H4 (cell line): ENCODE data around the gene NOP14. TPM values are rescaled to one million over a fixed set of nuclear protein-coding genes. Genes with fewer than 3 reads are reported as not detected.

Experiments
- DNase-seq: peaks from one replicate; pipeline ENCODE4 v3.0.0-alpha.2; 2015; ENCODE audit warnings: low spot score
- total RNA-seq: library from RNA; depleted of rRNA; stranded (reverse); fragments of >200 nt; shearing (Covaris generic); gene quantifications from 2 replicates; pipeline ENCODE4 v1.2.3, GENCODE V29; 2014; rRNA removed

NOP14 gene
- total RNA-seq, 1 experiment from 2014 or later, result 18.8 TPM

GRCh38 chr4:2914256-2915126 is 48.7 kb downstream of the NOP14 start:
- DNase-seq, result no peak

GRCh38 chr4:2913168-2913567 is 50.0 kb downstream of the NOP14 start:
- no peak for DNase-seq

- DNase-seq, result no peak
These were observed 51.3 kb downstream of the NOP14 start for GRCh38 chr4:2911868-2912267.

GRCh38 chr4:2910409-2910808 is 52.8 kb downstream of the NOP14 start:
- no peak for DNase-seq

GRCh38 chr4:2909583-2909982 is 53.6 kb downstream of the NOP14 start:
- DNase-seq, result no peak

GRCh38 chr4:2908686-2909085 is 54.5 kb downstream of the NOP14 start:
- no peak for DNase-seq

DNA sequence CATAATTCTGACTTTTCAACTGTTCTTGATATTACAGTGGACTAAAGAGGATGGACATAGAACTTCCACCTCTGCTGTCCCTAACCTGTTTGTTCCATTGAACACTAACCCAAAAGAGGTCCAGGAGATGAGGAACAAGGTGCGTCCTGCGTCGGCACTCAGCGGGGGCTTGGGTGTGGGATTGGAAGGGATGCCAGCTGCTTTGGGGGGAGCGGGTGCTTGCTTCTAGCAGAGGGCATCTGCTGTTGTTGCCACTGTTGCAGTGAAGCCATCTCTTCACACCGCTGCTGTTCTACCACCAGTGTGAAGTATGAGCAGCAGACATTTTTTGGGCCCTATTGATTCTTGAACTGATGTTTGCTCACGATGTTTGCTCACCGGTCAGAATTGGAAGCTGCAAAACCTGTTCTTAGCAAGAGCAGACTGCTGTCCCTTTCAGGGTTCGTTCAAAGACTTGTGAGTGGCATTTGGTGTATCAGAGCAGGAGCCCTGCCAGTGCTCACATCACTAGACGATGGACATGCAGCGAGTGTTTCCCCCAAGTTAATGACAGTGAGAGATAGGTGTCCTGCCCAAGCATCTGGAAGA is 55.4 kb downstream of the NOP14 start:
- no peak for DNase-seq

DNA sequence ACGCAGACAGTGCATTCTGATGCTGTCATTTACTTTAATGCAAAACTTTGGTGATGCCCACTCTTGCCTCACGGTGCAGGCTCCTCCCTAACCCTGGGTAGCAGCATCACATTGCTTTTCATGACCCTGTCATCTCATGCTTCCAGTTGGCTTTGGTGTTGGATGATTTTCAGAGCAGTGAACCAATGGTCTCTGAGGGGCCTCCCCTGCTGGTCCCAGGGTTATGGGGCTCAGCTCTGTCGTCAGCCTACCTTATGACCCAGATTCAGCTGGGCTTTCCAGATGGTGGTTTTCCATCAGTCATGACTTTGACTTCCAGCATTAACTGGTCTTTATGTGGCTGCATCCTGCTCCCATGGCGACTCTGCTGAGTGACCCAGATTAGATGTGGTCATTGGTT is 56.0 kb downstream of the NOP14 start:
- no peak for DNase-seq

DNA sequence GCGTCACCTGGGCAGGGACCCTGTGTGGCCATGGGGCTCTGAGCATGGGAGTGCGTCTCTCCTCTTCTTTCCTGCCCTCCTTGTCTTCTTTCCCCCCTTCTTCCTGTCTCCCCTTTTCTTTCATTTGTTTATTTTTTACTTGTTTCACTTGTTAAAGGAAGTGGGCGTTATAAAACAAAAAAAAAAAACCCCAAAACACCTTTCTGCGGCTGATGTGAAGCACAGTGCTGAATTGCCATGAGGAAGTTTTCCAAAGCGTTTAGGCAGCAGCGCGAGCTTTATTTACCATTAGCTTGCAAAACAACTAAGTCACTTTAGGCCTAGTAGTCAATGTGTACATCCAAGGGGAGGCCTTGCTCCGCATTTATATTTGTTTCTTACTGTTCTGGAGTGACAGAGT is 57.0 kb downstream of the NOP14 start:
- no peak for DNase-seq

- no peak for DNase-seq
These were observed 57.7 kb downstream of the NOP14 start for GRCh38 chr4:2905544-2905943.

- DNase-seq, result no peak
These were observed 61.1 kb downstream of the NOP14 start for GRCh38 chr4:2902126-2902525.

DNA sequence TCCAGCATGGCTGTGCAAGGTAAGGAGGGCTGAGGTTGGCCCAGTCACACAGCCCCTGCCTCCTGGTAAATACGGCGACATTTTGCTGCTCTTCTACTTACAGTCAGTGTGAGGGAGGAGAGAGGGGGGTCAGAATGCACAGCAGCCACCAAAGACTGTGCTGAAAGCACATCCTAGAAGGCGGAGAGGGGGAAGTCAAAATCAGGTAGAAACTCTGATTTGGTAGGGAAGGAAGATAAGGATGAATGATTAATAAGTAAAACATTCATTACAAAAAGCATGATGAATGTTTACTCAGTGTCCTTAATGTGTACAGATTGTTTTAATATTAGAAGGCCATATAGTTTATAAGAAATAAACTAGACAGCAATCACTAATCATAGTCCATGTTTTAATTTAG is 62.0 kb downstream of the NOP14 start:
- DNase-seq, result no peak

- no peak for DNase-seq
These were observed 62.5 kb downstream of the NOP14 start for GRCh38 chr4:2900741-2901140.

GRCh38 chr4:2898001-2898400 is 65.2 kb downstream of the NOP14 start:
- DNase-seq, result no peak

DNA sequence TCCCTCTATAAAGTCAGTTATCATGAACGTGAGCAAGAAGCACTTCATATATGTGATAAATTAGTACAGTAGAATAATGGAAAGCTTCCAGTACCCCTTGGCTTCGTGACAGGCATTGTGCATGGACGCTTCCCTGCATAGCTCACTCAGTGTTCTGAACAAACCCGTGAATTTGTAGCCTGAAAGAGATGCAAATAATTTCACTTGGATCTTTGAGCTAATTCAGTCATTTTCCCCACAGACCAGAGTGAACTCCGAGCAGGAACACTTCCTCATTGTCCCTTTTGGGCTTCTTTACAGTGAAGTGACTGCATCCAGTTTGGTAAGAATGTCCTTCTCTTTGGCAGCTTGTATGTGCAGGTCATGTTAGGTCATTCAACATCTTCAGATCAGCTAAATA is 69.4 kb downstream of the NOP14 start:
- no peak for DNase-seq

- peak; percentile 32 for DNase-seq
These were observed 71.9 kb downstream of the NOP14 start for GRCh38 chr4:2891294-2891693.

GRCh38 chr4:2888886-2889285 is 74.3 kb downstream of the NOP14 start:
- DNase-seq, result no peak

Other genes starting within 250 kb of the NOP14 start
- gene TNIP2, start 207.1 kb downstream of the NOP14 start, total RNA-seq, result 45.7 and 46.8 TPM in 2 replicates
- 10.9 and 17.7 TPM in 2 replicates for gene SH3BP2, start 170.3 kb downstream of the NOP14 start, total RNA-seq
- gene ADD1, start 119.6 kb downstream of the NOP14 start, total RNA-seq, result 117 and 125 TPM in 2 replicates
- 1.6 and 3.3 TPM in 2 replicates for gene GRK4, start 165 bp upstream of the NOP14 start, total RNA-seq
- not detected in 2 replicates for gene HTT-AS, start 111.1 kb upstream of the NOP14 start, total RNA-seq
- gene HTT, start 111.3 kb upstream of the NOP14 start, total RNA-seq, result 20.3 and 23.9 TPM in 2 replicates